A549 (cell line): ENCODE results near the gene BAHD1. TPM values are rescaled to one million over a fixed set of nuclear protein-coding genes. Genes with fewer than 3 reads are reported as not detected.

ENCODE experiments used
- ATAC-seq, 2 experiments: fragments of 200-7000 bp in 1 of 2; fragments of >200 bp in 1 of 2; cut with Nextera tagmentation in 1 of 2; cut with Tn5 transposase in 1 of 2; 3 replicates each; pipeline versions ENCODE4 v1.8.0 to v1.9.1; 2018 to 2020; ENCODE audit warnings: mild to moderate bottlenecking in 1 of 2, moderate library complexity in 1 of 2
- CTCF ChIA-PET: fragments of 300-600 bp; sonication (Branson Sonifier 250); formaldehyde crosslinking; extraction: SDS; loops from one replicate; lab custom pipeline; 2021; ENCODE audit warnings: antibody characterized with exemption, inconsistent platforms; lab: Yijun Ruan, JAX
- POLR2A ChIA-PET: fragments of 350-600 bp; formaldehyde crosslinking; extraction: SDS; loops from one replicate; lab custom pipeline; 2021; ENCODE audit warnings: antibody characterized with exemption, inconsistent platforms; lab: Yijun Ruan, JAX
- DNase-seq, 2 experiments: peaks; one replicate each; pipeline versions ENCODE4 v3.0.0 to v3.0.0-alpha.2; 2011 to 2016; ENCODE audit warnings: low read depth in 1 of 2, low spot score in 1 of 2
- FAIRE-seq: peaks from 2 replicates; lab custom pipeline; 2011; peaks lifted over from hg19 to GRCh38; lab: Jason Lieb, UNC
- H3K27ac ChIP-seq, 2 experiments: fragments of >200 bp; sonication (Bioruptor Twin); formaldehyde crosslinking; 3 replicates each; pipeline ENCODE4 v1.5.1; 2016 to 2017
- H3K4me1 ChIP-seq: fragments of >200 bp; sonication (Bioruptor Twin); formaldehyde crosslinking; 3 replicates; pipeline ENCODE4 v1.6.1; 2016
- H3K4me2 ChIP-seq: fragments of >200 bp; sonication (Bioruptor Twin); formaldehyde crosslinking; 3 replicates; pipeline ENCODE4 v1.6.1; 2016
- H3K4me3 ChIP-seq: fragments of >200 bp; sonication (Bioruptor Twin); formaldehyde crosslinking; 3 replicates; pipeline ENCODE4 v1.5.1; 2016
- H3K9me3 ChIP-seq: fragments of >200 bp; sonication (Bioruptor Twin); formaldehyde crosslinking; 3 replicates; pipeline ENCODE4 v1.6.1; 2016
- BCL3 ChIP-seq: fragments of >200 bp; sonication (Bioruptor Twin); formaldehyde crosslinking; IDR thresholded peaks from 3 replicates; pipeline ENCODE4 v1.6.1; 2016
- CEBPB ChIP-seq, 2 experiments: fragments of >200 bp in 1 of 2; sonication (Bioruptor Twin) in 1 of 2; formaldehyde crosslinking in 1 of 2; IDR thresholded peaks; 2 replicates each; pipeline ENCODE4 v1.6.1; 2012 to 2016
- CHD4 ChIP-seq: fragments of 200-600 bp; sonication (generic); IDR thresholded peaks from 2 replicates; pipeline ENCODE4 v1.6.1; 2016; ENCODE audit warnings: antibody characterized with exemption, mild to moderate bottlenecking, borderline replicate concordance
- EHF ChIP-seq: fragments of 250-450 bp; sonication (Bioruptor Pico); IDR thresholded peaks from 2 replicates; pipeline ENCODE4 v1.5.0; 2020; ENCODE audit warnings: mild to moderate bottlenecking
- EHMT2 ChIP-seq: fragments of 200-600 bp; sonication (generic); IDR thresholded peaks from 2 replicates; pipeline ENCODE4 v1.6.1; 2016; ENCODE audit warnings: antibody characterized with exemption, low read depth, mild to moderate bottlenecking, moderate library complexity
- ELK1 ChIP-seq: fragments of 150-350 bp; IDR thresholded peaks from 2 replicates; pipeline ENCODE4 v1.6.1; 2014; ENCODE audit warnings: low read depth, mild to moderate bottlenecking, low read length
- FOSL2 ChIP-seq, 2 experiments: fragments of 450-650 bp in 1 of 2; fragments of >200 bp in 1 of 2; sonication (Bioruptor Twin) in 1 of 2; formaldehyde crosslinking; IDR thresholded peaks; 2 replicates each; pipeline versions ENCODE4 v1.5.0 to v1.6.1; 2016 to 2020; ENCODE audit warnings: mild to moderate bottlenecking in 1 of 2, moderate library complexity in 1 of 2
- FOXS1 ChIP-seq: fragments of 250-450 bp; sonication (Bioruptor Pico); IDR thresholded peaks from 2 replicates; pipeline ENCODE4 v1.5.0; 2020; ENCODE audit warnings: mild to moderate bottlenecking, moderate library complexity
- HES2 ChIP-seq: fragments of >200 bp; sonication (Bioruptor Twin); formaldehyde crosslinking; IDR thresholded peaks from 2 replicates; pipeline ENCODE4 v1.6.1; 2016
- HEYL ChIP-seq: fragments of 250-450 bp; sonication (Bioruptor Pico); IDR thresholded peaks from 2 replicates; pipeline ENCODE4 v1.8.0; 2021; ENCODE audit warnings: mild to moderate bottlenecking, moderate library complexity
- HMGXB4 ChIP-seq: fragments of 250-450 bp; sonication (Bioruptor Pico); IDR thresholded peaks from 2 replicates; pipeline ENCODE4 v1.5.0; 2021; ENCODE audit warnings: mild to moderate bottlenecking, moderate library complexity, borderline replicate concordance
- HOXB13 ChIP-seq: fragments of 250-450 bp; sonication (Bioruptor Pico); IDR thresholded peaks from 2 replicates; pipeline ENCODE4 v1.5.0; 2020; ENCODE audit warnings: low read depth, mild to moderate bottlenecking, moderate library complexity
- HOXB5 ChIP-seq: fragments of 250-450 bp; sonication (Bioruptor Pico); IDR thresholded peaks from 2 replicates; pipeline ENCODE4 v1.5.0; 2020; ENCODE audit warnings: mild to moderate bottlenecking, moderate library complexity
- JUNB ChIP-seq: fragments of >200 bp; sonication (Bioruptor Twin); formaldehyde crosslinking; IDR thresholded peaks from 2 replicates; pipeline ENCODE4 v1.6.1; 2016
- KDM1A ChIP-seq: fragments of 200-600 bp; sonication (generic); IDR thresholded peaks from 2 replicates; pipeline ENCODE4 v1.6.1; 2016; ENCODE audit warnings: low read depth, mild to moderate bottlenecking
- NPAS2 ChIP-seq: fragments of 250-450 bp; sonication (Bioruptor Pico); IDR thresholded peaks from 2 replicates; pipeline ENCODE4 v1.8.0; 2022; ENCODE audit warnings: mild to moderate bottlenecking, moderate library complexity, borderline replicate concordance
- POLR2A ChIP-seq: IDR thresholded peaks from 2 replicates; pipeline ENCODE4 v1.6.1; 2012; ENCODE audit warnings: mild to moderate bottlenecking, low read length
- POLR2AphosphoS2 ChIP-seq: conservative IDR thresholded peaks from 2 replicates; pipeline ENCODE4 v1.6.1; 2012; ENCODE audit warnings: low read length, improper control_type of control experiment, inconsistent platforms
- RARB ChIP-seq: fragments of 250-450 bp; sonication (Bioruptor Pico); IDR thresholded peaks from 2 replicates; pipeline ENCODE4 v1.8.0; 2021; ENCODE audit warnings: mild to moderate bottlenecking, moderate library complexity
- RFX5 ChIP-seq: fragments of 450-650 bp; IDR thresholded peaks from 2 replicates; pipeline ENCODE4 v1.7.1; 2014; ENCODE audit warnings: antibody characterized with exemption, mild to moderate bottlenecking, moderate library complexity
- RNF2 ChIP-seq: fragments of 200-600 bp; sonication (generic); IDR thresholded peaks from 2 replicates; pipeline ENCODE4 v1.6.1; 2016; ENCODE audit warnings: low read depth, mild to moderate bottlenecking, antibody characterized with exemption, moderate library complexity, borderline replicate concordance
- ZC3H11A ChIP-seq: fragments of 450-650 bp; IDR thresholded peaks from 2 replicates; pipeline ENCODE4 v1.6.1; 2014; ENCODE audit warnings: antibody characterized with exemption, mild to moderate bottlenecking
- ZSCAN20 ChIP-seq: fragments of 250-450 bp; sonication (Bioruptor Pico); IDR thresholded peaks from 2 replicates; pipeline ENCODE4 v1.8.0; 2022; ENCODE audit warnings: mild to moderate bottlenecking, moderate library complexity
- WGBS: methylation state at CpG from one replicate; pipeline ENCODE4 v1.1.6; 2017; ENCODE audit errors: missing lambda C conversion rate; 5-methylcytosine and 5-hydroxymethylcytosine counted together
- polyA plus RNA-seq, 4 experiments: library from polyadenylated mRNA; depleted of rRNA in 3 of 4; stranded (reverse); fragments of >200 nt; fragmentation: RNase III in 1 of 4; extraction: RNeasy Plus Mini Kit Qiagen cat#74134 plus additional on column Dnase treatment in 1 of 4; gene quantifications; 2 replicates in 3 of 4; 3 replicates in 1 of 4; pipeline ENCODE4 v1.2.3, GENCODE V29; 2011 to 2017

The BAHD1 gene
- polyA plus RNA-seq, 2 of the 4 experiments (the other 2 are of a cell fraction) = 2.3 to 11.1 TPM

GRCh38 chr15:40412095-40412759 lies 28.5 kb upstream of the BAHD1 start:
- no peak for FAIRE-seq
- ATAC-seq = no peak
- CTCF ChIA-PET = interaction anchor here (1.6 to 5.2 kb wide), 3 partner anchors 9 to 74 kb away, joined by 5 to 27 read pairs (median 17); no protein-coding TSS in a partner anchor

GRCh38 chr15:40413036-40413435 lies 27.7 kb upstream of the BAHD1 start:
- CTCF ChIA-PET = interaction anchor here (1.6 to 5.2 kb wide), 3 partner anchors 9 to 75 kb away, joined by 5 to 27 read pairs (median 17); no protein-coding TSS in a partner anchor
- no peak for FAIRE-seq
- ATAC-seq = no peak

More at GRCh38 chr15:40412095-40412759, 28.5 kb upstream of the BAHD1 start:
- POLR2A ChIA-PET = no interaction called here
- Histone ChIP-seq H3K27ac (no peak overlapping the region), H3K4me2 (no peak overlapping the region), H3K9me3 (no peaks in the 10 kb centered on the region), H3K4me1 (no peaks in the 10 kb centered on the region), H3K4me3 (no peak overlapping the region)
- WGBS = 87% methylated on average over 7 of the region's 7 CpGs
- no peak for TF ChIP-seq KDM1A
- TF ChIP-seq RARB (CRISPR knock-in tag) = no peak
- no peak for TF ChIP-seq HES2
- no peak for TF ChIP-seq POLR2AphosphoS2
- TF ChIP-seq HOXB5 (CRISPR knock-in tag) = no peak
- TF ChIP-seq ZSCAN20 = no peak
- no peak for TF ChIP-seq HOXB13
- no peak for TF ChIP-seq CHD4
- no peak for DNase-seq

GRCh38 chr15:40414816-40415215 lies 25.9 kb upstream of the BAHD1 start:
- POLR2A ChIA-PET = no interaction called here
- 81% methylated on average over 4 of the region's 7 CpGs for WGBS
- no peak for ATAC-seq
- DNase-seq = no peak
- Histone ChIP-seq H3K4me2 (no peak overlapping the region), H3K9me3 (no peaks in the 10 kb centered on the region), H3K27ac (no peak overlapping the region)
- CTCF ChIA-PET = interaction anchor here (1.2 to 5.2 kb wide), 3 partner anchors 26 to 71 kb away, joined by 3 to 27 read pairs (median 4); partner anchors contain the start of gene BAHD1
- FAIRE-seq = no peak
- TF ChIP-seq HEYL (CRISPR knock-in tag) = no peak
- no peak for TF ChIP-seq FOSL2 (IDR thresholded peaks at IDR 0.05)
- TF ChIP-seq FOSL2 (CRISPR knock-in tag; IDR thresholded peaks at IDR 0.05) = no peak
- TF ChIP-seq BCL3 = no peak
- TF ChIP-seq, all 56 proteins: peak for 0
- Histone ChIP-seq H3K4me3 (no peak overlapping the region), H3K4me1 (no peaks in the 10 kb centered on the region)

More at GRCh38 chr15:40413036-40413435, 27.7 kb upstream of the BAHD1 start:
- H3K4me2 ChIP-seq = no peak overlapping the region
- H3K9me3 ChIP-seq = no peaks in the 10 kb centered on the region
- no peak for DNase-seq
- H3K4me1 ChIP-seq = no peaks in the 10 kb centered on the region
- POLR2A ChIA-PET = no interaction called here
- no peak for TF ChIP-seq RNF2
- TF ChIP-seq FOSL2 (IDR thresholded peaks at IDR 0.05) = no peak
- TF ChIP-seq FOSL2 (CRISPR knock-in tag; IDR thresholded peaks at IDR 0.05) = no peak
- TF ChIP-seq BCL3 = no peak
- TF ChIP-seq JUNB = no peak
- no peak for TF ChIP-seq CEBPB (IDR thresholded peaks at IDR 0.05)
- no peak overlapping the region for H3K27ac ChIP-seq
- 85% methylated on average over 9 of the region's 9 CpGs for WGBS
- H3K4me3 ChIP-seq = no peak overlapping the region

- FAIRE-seq (no peak), DNase-seq (no peak), ATAC-seq (no peak)
- 87% methylated on average over 8 of the region's 10 CpGs for WGBS
- H3K4me2 ChIP-seq = no peak overlapping the region
- no peak overlapping the region for H3K27ac ChIP-seq
- H3K4me1 ChIP-seq = no peaks in the 10 kb centered on the region
- H3K9me3 ChIP-seq = no peaks in the 10 kb centered on the region
- H3K4me3 ChIP-seq = no peak overlapping the region
- ChIA-PET POLR2A (no interaction called here), CTCF (interaction anchor here (1.2 to 1.7 kb wide), 2 partner anchors 25 to 42 kb away, joined by 3 to 4 read pairs; partner anchors contain the start of gene BAHD1)
- TF ChIP-seq RFX5 (no peak), POLR2A (no peak), KDM1A (no peak), ZC3H11A (no peak), HES2 (no peak), EHF (CRISPR knock-in tag) (no peak), HEYL (CRISPR knock-in tag) (no peak), RARB (CRISPR knock-in tag) (no peak), EHMT2 (no peak), NPAS2 (CRISPR knock-in tag) (no peak), FOXS1 (no peak), HMGXB4 (CRISPR knock-in tag) (no peak), ELK1 (no peak)
These were observed 25.5 kb upstream of the BAHD1 start for GRCh38 chr15:40415226-40415625.
